Mesenchymal stem cell (in vitro differentiated cells and primary cell): ENCODE measurements around the gene SH3BGRL3.
A peak's percentile ranks its signal among the peaks of the same experiment; 100 is the strongest.

Source experiments
- DNase-seq: peaks from one replicate; pipeline ENCODE4 v3.0.0-alpha.2; 2013
- H2AFZ ChIP-seq: one replicate; pipeline ENCODE4 v1.6.1; 2013; ENCODE audit warnings: low read depth, mild to moderate bottlenecking, control low read depth, inconsistent platforms, low read length, moderate library complexity
- H2AK5ac ChIP-seq: 2 replicates; pipeline ENCODE4 v1.6.1; 2013; ENCODE audit warnings: low read length, moderate library complexity, mild to moderate bottlenecking, inconsistent platforms; ENCODE audit not compliant: severe bottlenecking
- H2BK120ac ChIP-seq: one replicate; pipeline ENCODE4 v1.6.1; 2013; ENCODE audit warnings: low read depth, mild to moderate bottlenecking, inconsistent platforms, low read length, moderate library complexity
- H2BK12ac ChIP-seq, 2 experiments: one replicate each; pipeline ENCODE4 v1.6.1; 2013; ENCODE audit warnings: inconsistent platforms in 2 of 2, low read length in 2 of 2, mild to moderate bottlenecking in 2 of 2, moderate library complexity in 2 of 2, control low read depth in 1 of 2
- H2BK15ac ChIP-seq: one replicate; pipeline ENCODE4 v1.6.1; 2013; ENCODE audit warnings: mild to moderate bottlenecking, low read depth, inconsistent platforms; ENCODE audit not compliant: poor library complexity, severe bottlenecking
- H2BK5ac ChIP-seq: 2 replicates; pipeline ENCODE4 v1.6.1; 2013; ENCODE audit warnings: low read depth, mild to moderate bottlenecking, low read length, control low read depth, inconsistent platforms; ENCODE audit not compliant: poor library complexity, severe bottlenecking
- H3K14ac ChIP-seq, 2 experiments: one replicate each; pipeline ENCODE4 v1.6.1; 2013; ENCODE audit warnings: inconsistent platforms in 2 of 2, low read length in 2 of 2, control low read depth in 1 of 2, mild to moderate bottlenecking in 1 of 2, moderate library complexity in 1 of 2
- H3K18ac ChIP-seq, 2 experiments: one replicate each; pipeline ENCODE4 v1.6.1; 2013; ENCODE audit warnings: inconsistent platforms in 2 of 2, low read length in 2 of 2, control low read depth in 1 of 2, low read depth in 1 of 2, mild to moderate bottlenecking in 1 of 2
- H3K23ac ChIP-seq, 2 experiments: one replicate each; pipeline ENCODE4 v1.6.1; 2013; ENCODE audit warnings: inconsistent platforms in 2 of 2, low read length in 2 of 2, mild to moderate bottlenecking in 2 of 2, moderate library complexity in 2 of 2, control low read depth in 1 of 2
- H3K27ac ChIP-seq: 2 replicates; pipeline ENCODE4 v1.5.1; 2013; ENCODE audit warnings: mild to moderate bottlenecking, moderate library complexity, low read length, control low read depth, inconsistent platforms; ENCODE audit not compliant: poor library complexity, severe bottlenecking
- H3K27me3 ChIP-seq, 2 experiments: 2 replicates each; pipeline versions ENCODE4 v1.6.1 to v1.7.0; 2013; ENCODE audit warnings: low read length in 2 of 2, mild to moderate bottlenecking in 2 of 2, moderate library complexity in 2 of 2, control low read depth in 1 of 2, inconsistent platforms in 1 of 2; ENCODE audit not compliant: control insufficient read depth in 1 of 2, insufficient read depth in 1 of 2
- H3K36me3 ChIP-seq, 2 experiments: 2 replicates each; pipeline versions ENCODE4 v1.6.1 to v1.7.0; 2013; ENCODE audit warnings: low read length in 2 of 2, control low read depth in 1 of 2, inconsistent platforms in 1 of 2, low read depth in 1 of 2, mild to moderate bottlenecking in 1 of 2; ENCODE audit not compliant: insufficient read depth in 2 of 2, control insufficient read depth in 1 of 2
- H3K4ac ChIP-seq, 2 experiments: one replicate each; pipeline ENCODE4 v1.6.1; 2013; ENCODE audit warnings: inconsistent platforms in 2 of 2, low read length in 2 of 2, mild to moderate bottlenecking in 2 of 2, moderate library complexity in 2 of 2, control low read depth in 1 of 2, low read depth in 1 of 2
- H3K4me1 ChIP-seq: 2 replicates; pipeline ENCODE4 v1.6.1; 2013; ENCODE audit warnings: low read depth, low read length, control low read depth; ENCODE audit not compliant: control insufficient read depth, insufficient read depth
- H3K4me2 ChIP-seq: 2 replicates; pipeline ENCODE4 v1.6.1; 2013; ENCODE audit warnings: low read length, mild to moderate bottlenecking, inconsistent platforms; ENCODE audit not compliant: poor library complexity, severe bottlenecking
- H3K4me3 ChIP-seq, 2 experiments: 2 replicates each; pipeline versions ENCODE4 v1.5.1 to v1.7.0; 2013; ENCODE audit warnings: low read length in 2 of 2, mild to moderate bottlenecking in 2 of 2, control low read depth in 1 of 2, low read depth in 1 of 2; ENCODE audit not compliant: insufficient read depth in 1 of 2
- H3K79me1 ChIP-seq: replicated peaks from 2 replicates; pipeline ENCODE4 v1.6.1; 2013; ENCODE audit warnings: mild to moderate bottlenecking, control low read depth, low read length, inconsistent platforms; ENCODE audit not compliant: poor library complexity, severe bottlenecking
- H3K9ac ChIP-seq: 2 replicates; pipeline ENCODE4 v1.7.0; 2013; ENCODE audit warnings: mild to moderate bottlenecking, low read length, moderate library complexity
- H3K9me3 ChIP-seq: 2 replicates; pipeline ENCODE4 v1.7.0; 2013; ENCODE audit warnings: mild to moderate bottlenecking, low read length; ENCODE audit not compliant: control insufficient read depth
- H4K8ac ChIP-seq: one replicate; pipeline ENCODE4 v1.6.1; 2013; ENCODE audit warnings: inconsistent platforms, mild to moderate bottlenecking, low read length, moderate library complexity
- H4K91ac ChIP-seq: one replicate; pipeline ENCODE4 v1.6.1; 2013; ENCODE audit warnings: mild to moderate bottlenecking, low read length, inconsistent platforms
- WGBS: methylation state at CpG from one replicate; pipeline ENCODE4 v1.1.7; 2013; ENCODE audit warnings: mixed read lengths; 5-methylcytosine and 5-hydroxymethylcytosine counted together

Gene SH3BGRL3

DNA sequence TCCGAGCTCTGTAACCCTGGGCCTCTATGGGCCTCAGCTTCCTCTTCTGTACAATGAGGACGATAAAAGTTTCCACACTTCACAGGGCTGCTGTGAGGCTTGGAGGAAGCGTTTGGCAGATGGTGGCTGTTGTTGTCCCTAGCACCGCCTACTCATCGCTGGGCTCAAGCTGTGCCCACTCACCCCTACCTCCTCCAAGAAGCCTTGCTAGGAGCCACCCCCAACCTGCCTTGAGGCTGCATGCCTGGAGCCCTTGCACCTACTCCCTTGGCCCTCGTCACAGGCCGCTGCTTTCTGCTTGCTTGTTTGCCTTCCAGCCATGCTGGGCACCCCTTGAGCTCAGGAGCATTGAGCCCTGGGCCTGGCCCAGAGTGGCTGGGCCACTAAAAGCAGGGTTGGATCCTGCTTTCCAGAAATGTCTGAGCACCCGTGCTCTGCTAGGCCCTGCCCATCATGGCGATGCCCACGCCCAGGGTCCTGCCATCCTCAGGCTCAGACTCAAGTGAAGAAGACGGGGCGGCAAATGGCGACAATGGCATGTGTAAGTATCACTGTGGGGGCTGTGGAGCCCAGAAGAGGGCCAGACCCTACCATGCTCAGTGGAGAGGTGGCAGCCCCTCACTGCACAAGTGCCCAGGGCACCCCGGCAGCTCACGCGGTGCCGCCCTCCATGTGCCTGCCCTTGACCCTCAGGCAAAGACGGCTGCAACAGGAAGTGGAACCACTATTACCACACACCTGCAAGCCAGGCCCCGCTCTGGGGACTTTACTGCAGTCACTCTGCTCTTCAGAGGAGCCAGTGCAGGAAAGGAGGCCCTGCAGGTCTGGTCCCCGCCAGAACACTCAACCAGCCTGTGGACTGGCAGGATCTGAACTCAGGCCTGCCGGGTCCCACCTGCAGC, 9.5 kb downstream of the SH3BGRL3 start:
- no peak overlapping the region for H3K4me3 ChIP-seq
- no peak overlapping the region for H4K91ac ChIP-seq
- WGBS = 96% methylated on average over 21 of the region's 21 CpGs
- H3K36me3 ChIP-seq = peaks cover 3 to 9% of the 10 kb centered on the region in 2 experiments
- H3K23ac ChIP-seq = no peak overlapping the region
- H4K8ac ChIP-seq = no peak overlapping the region
- H3K4ac ChIP-seq = no peak overlapping the region
- H3K4me2 ChIP-seq = peak overlapping the region; percentile 8
- H2AFZ ChIP-seq = no peak overlapping the region
- no peak overlapping the region for H2BK12ac ChIP-seq
- peak overlapping the region; percentile 73 for H3K27ac ChIP-seq
- no peak for DNase-seq
- H3K9ac ChIP-seq = no peak overlapping the region
- H3K27me3 ChIP-seq = no peaks in the 10 kb centered on the region
- no peak overlapping the region for H2BK15ac ChIP-seq
- no peak overlapping the region for H2AK5ac ChIP-seq
- no peak overlapping the region for H2BK120ac ChIP-seq
- H3K18ac ChIP-seq = no peak overlapping the region
- no peak overlapping the region for H3K14ac ChIP-seq
- no peak overlapping the region for H2BK5ac ChIP-seq
- peaks cover 57% of the 10 kb centered on the region for H3K4me1 ChIP-seq
- no peaks in the 10 kb centered on the region for H3K9me3 ChIP-seq
- peaks cover 8% of the 10 kb centered on the region for H3K79me1 ChIP-seq

DNA sequence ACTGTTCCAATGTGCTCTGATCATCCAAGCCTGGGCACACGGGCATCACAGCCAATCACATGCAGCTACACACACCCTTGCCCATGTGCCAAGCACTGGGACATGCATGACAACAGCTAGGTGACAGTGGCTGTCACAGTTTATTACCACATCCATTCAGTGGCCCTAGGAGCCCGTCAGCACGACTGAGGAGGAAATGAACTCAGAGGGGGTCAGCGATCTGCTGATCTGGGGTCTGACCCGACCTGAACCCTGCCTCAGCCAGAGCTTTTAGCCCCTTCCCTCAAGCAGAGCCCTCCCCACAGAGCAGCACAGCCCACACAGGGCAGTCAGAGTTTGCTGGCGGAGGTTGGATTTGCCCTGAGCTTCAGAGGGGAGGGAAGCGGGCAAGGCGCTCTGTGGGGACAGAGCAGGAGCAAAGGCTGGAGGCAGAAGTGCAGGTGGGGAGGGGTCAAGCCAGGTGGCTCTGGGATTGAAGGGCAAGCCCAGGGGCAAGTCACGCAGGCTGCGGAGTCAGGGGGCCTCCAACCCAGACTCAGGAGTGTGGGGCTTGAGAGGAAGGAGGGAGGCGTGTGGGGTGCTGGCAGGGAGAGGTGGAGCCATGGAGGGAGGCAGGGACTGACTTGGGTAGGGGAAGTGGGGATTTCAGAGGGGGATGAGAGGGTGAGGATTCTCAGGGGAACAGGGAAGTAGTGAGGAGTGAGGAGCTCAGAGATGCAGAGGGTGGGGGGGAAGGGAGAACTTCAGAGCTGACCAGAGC, 10.4 kb downstream of the SH3BGRL3 start:
- Histone ChIP-seq H3K27ac (no peak overlapping the region), H3K4me3 (no peak overlapping the region), H3K4me1 (peaks cover 48% of the 10 kb centered on the region), H2AFZ (no peak overlapping the region), H2BK12ac (no peak overlapping the region), H2BK5ac (no peak overlapping the region), H3K79me1 (peaks cover 5% of the 10 kb centered on the region), H3K4ac (no peak overlapping the region), H3K27me3 (no peaks in the 10 kb centered on the region), H3K36me3 (peaks cover 3 to 7% of the 10 kb centered on the region in 2 experiments), H2BK15ac (no peak overlapping the region), H4K91ac (no peak overlapping the region), H3K9me3 (no peaks in the 10 kb centered on the region), H2BK120ac (no peak overlapping the region), H3K4me2 (no peak overlapping the region), H3K23ac (no peak overlapping the region), H2AK5ac (no peak overlapping the region), H3K18ac (no peak overlapping the region), H3K9ac (no peak overlapping the region), H4K8ac (no peak overlapping the region), H3K14ac (no peak overlapping the region)
- 72% methylated on average over 11 of the region's 11 CpGs for WGBS
- DNase-seq = no peak

DNA sequence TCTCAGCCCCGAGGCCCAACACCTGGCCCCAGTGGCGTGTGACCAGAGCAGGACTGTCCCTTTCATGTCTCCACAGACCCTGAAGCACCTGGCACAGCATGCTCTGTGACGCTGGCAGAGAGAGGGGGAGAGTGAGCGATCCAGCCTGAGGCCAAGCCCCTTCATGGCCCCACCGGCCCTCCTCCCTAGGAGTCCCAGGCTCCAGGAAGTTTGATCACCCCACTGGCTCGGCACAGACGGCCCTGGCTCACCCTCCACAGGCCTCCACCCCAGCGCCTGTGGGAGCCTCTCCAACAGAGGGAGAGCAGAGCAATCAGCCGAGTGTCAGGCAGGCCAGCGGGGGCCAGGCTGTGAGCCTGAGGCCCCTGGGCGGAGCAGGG, 11.0 kb downstream of the SH3BGRL3 start:
- no peak overlapping the region for H3K23ac ChIP-seq
- DNase-seq = no peak
- H2BK12ac ChIP-seq = no peak overlapping the region
- H3K36me3 ChIP-seq = peaks cover 9% of the 10 kb centered on the region in 2 experiments
- H3K9me3 ChIP-seq = no peaks in the 10 kb centered on the region
- no peak overlapping the region for H4K91ac ChIP-seq
- no peak overlapping the region for H2BK5ac ChIP-seq
- H3K9ac ChIP-seq = peak overlapping the region; percentile 22
- H3K79me1 ChIP-seq = peaks cover 4% of the 10 kb centered on the region
- no peak overlapping the region for H3K4me3 ChIP-seq
- peak overlapping the region; percentile 8 for H2BK15ac ChIP-seq
- H3K4me1 ChIP-seq = peaks cover 44% of the 10 kb centered on the region
- H3K27ac ChIP-seq = no peak overlapping the region
- no peak overlapping the region for H3K18ac ChIP-seq
- no peak overlapping the region for H2BK120ac ChIP-seq
- no peak overlapping the region for H3K14ac ChIP-seq
- peak overlapping the region; percentile 39 for H4K8ac ChIP-seq
- H3K4me2 ChIP-seq = no peak overlapping the region
- H3K27me3 ChIP-seq = no peaks in the 10 kb centered on the region
- WGBS = 69% methylated on average over 10 of the region's 11 CpGs
- no peak overlapping the region for H3K4ac ChIP-seq
- H2AFZ ChIP-seq = no peak overlapping the region
- peak overlapping the region; percentile 10 for H2AK5ac ChIP-seq

DNA sequence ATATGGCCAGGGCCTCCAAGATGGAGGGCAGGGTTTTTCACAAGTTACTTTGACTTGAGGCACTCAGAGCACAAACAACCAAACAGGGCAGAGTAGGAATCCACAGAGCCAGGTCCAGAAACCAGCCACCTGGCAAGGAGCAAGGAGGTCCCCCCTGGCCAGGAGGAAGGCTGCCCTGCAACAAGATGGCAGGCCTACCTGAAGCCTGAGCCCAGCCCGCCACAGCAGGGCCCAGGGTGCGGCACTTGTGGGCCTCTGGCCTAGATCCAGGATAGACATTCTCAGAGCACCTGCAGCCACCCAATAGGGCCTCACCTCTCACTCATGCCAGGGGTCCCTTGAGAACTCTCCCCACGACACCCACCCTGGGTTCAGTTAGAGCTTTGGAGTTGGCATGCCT, 11.5 kb downstream of the SH3BGRL3 start:
- Histone ChIP-seq H3K4ac (no peak overlapping the region), H2BK12ac (no peak overlapping the region), H2BK5ac (no peak overlapping the region), H4K8ac (no peak overlapping the region), H3K4me2 (no peak overlapping the region), H2BK120ac (no peak overlapping the region), H2AK5ac (peak overlapping the region; percentile 42), H3K27ac (no peak overlapping the region), H3K14ac (no peak overlapping the region), H3K9me3 (no peaks in the 10 kb centered on the region), H2BK15ac (no peak overlapping the region), H3K36me3 (peaks cover 14 to 15% of the 10 kb centered on the region in 2 experiments), H2AFZ (no peak overlapping the region), H3K18ac (no peak overlapping the region), H3K9ac (peak overlapping the region; percentile 22), H3K79me1 (peaks cover 4% of the 10 kb centered on the region), H3K4me1 (peaks cover 44% of the 10 kb centered on the region), H3K4me3 (no peak overlapping the region), H3K23ac (no peak overlapping the region), H3K27me3 (no peaks in the 10 kb centered on the region), H4K91ac (no peak overlapping the region)
- DNase-seq = no peak
- 93% methylated on average over 3 of the region's 3 CpGs for WGBS
